Measurements from ENCODE around the gene CLTCL1. TPM values are rescaled to one million over a fixed set of nuclear protein-coding genes. Genes with fewer than 3 reads are reported as not detected.
"Not testable (repeated sequence)": the region's sequence is repeated elsewhere in the genome, so short reads cannot be mapped to it uniquely, and the experiment has no call there.

The CLTCL1 gene
- polyA plus RNA-seq, 4 donors, result 3.3 to 5.9 (median 4.8) TPM

DNA sequence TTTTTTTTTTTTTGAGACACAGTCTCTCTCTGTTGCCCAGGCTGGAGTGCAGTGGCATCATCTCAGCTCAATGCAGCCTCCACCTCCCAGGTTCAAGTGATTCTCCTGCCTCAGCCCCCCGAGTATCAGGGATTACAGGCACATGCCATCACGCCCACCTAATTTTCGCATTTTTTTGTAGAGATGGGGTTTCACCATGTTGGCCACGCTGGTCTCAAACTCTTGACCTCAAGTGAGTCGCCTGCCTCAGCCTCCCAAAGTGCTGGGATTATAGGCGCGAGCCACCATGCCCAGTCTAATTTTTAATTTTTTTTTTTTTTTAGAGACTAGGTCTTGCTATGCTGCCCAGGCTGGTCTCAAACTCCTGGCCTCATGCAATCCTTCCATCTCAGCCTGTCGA, 35.2 kb downstream of the CLTCL1 start:
- not testable (repeated sequence) for DNase-seq (ENCODE audit: low read depth in 4 of 4, low spot score in 3 of 4)

DNA sequence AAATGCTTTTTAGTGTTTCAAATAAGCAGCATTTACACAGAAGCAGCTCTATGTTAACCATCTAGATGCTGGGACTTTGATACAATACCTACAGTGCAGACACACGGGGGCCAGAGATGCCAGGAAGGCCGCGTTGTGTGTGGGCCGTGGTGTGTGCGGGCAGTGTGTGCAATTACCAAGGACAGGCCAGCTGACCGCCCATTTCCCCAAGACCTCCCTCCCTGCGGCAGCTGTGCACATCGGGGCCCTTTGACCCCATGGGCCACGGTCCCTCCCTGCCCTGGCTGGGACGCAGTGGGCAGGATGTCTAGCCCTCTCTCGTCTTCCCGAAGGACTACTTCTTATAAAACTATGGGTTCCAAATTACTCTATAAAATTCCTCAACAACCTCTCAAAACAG, 38.4 kb downstream of the CLTCL1 start:
- no peak for DNase-seq (ENCODE audit: low read depth in 4 of 4, low spot score in 3 of 4)

DNA sequence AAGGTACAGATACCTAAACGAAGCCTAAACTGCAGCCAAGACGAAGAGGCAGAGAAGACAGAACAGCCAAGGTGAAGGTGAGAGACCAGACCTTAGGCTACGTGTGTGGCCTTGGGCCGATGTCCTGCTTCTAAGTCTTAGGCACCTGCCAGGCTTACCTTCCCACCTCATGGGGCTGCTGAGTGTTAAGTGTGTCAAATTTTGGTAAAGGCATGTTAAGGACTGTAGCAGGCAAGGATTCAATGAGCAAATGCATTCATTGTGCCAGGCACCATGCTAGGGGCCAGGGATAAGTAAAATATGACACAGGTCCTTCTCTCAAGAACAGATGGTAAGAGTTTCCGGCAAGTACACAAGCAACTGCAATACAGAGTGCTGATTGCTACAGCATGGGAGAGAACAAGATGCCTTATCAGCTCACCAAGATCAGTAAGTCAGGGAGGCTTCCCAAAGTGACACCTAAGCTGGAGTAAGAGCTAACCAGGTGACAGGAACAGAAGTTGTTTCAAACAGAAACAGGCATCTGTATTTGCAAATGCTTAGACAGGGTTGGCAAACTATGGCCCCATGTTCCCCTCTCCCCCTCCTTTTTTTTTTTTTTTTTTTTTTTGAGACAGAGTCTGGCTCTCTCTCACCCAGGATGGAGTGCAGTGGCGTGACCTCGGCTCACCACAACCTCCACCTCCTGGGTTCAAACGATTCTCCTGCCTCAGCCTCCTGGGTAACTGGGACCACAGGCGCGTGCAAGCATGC, 46.7 kb downstream of the CLTCL1 start:
- DNase-seq (ENCODE audit: low read depth in 4 of 4, low spot score in 3 of 4), result no peak

DNA sequence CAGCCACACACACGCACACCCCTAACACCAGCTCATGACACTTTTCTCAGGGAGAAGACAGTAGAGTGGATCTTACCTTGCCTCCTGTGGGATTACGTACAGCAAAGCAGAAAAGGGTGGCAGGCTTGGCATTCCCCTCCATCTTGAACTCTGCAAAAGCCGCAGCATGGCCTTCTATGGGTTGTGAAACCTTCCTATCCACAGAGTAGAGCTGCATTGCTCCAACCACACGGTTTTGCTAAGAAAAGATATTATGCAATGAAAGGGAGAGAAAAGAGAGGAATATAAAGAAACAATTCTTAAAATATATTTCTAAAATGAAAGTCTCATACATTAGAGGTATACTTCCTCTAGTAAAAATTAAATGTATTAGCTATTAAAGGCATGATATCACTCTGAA, 48.8 kb downstream of the CLTCL1 start:
- DNase-seq (ENCODE audit: low read depth in 4 of 4, low spot score in 3 of 4), result no peak

DNA sequence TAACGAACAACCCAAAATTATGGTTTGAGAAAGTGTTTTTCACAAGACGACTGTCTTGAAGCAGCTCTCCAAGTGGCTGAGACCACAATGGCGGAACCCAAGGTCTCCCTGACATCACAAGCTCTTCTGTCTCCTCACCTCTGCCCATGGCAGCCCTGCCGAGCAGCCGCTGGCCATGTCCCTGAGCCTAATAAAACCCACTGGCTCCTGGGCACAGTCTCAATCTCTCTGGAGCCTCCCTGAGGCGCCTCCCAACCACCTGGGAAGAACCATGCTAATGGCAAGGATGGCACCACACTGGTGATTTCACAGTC, 50.0 kb downstream of the CLTCL1 start:
- DNase-seq (ENCODE audit: low read depth in 4 of 4, low spot score in 3 of 4), result no peak

DNA sequence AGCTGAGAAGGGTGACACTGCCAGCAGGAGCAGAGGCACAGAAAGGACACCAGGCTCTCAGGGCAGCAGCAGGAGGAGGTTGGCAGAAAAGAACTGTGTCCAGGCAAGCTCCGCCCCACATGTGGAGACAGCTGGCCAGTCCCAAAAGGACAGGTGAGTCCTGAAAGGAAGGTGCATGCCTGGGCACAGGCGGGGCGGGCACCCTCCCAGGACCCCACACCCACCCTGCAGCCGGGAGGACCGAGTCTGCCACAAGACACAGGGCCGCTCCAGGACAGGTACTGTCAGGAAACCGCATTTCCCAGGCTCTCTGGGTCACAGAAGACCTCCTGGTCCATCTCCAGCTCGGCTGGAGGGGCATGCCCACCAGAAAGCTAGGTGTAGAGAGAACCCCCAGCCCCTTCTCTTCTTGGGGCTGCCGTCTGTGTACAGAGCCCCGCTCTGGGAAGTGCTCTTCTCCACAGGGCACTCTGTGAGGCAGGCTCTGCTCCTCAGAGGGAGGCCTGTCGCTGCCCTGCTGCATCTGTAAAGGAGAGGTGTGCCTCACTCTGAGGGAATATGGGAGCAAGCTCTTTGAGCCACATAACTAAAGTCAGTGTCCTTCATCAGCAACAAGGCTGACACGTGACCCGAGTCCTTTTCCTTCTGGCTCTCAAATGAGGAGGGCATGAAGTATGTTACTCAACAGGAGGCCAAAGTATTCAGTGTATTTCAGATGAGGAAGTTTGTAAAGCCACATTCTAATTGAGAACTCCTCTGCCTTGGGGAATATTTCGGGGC, 50.5 kb downstream of the CLTCL1 start:
- no peak for DNase-seq (ENCODE audit: low read depth in 4 of 4, low spot score in 3 of 4)

DNA sequence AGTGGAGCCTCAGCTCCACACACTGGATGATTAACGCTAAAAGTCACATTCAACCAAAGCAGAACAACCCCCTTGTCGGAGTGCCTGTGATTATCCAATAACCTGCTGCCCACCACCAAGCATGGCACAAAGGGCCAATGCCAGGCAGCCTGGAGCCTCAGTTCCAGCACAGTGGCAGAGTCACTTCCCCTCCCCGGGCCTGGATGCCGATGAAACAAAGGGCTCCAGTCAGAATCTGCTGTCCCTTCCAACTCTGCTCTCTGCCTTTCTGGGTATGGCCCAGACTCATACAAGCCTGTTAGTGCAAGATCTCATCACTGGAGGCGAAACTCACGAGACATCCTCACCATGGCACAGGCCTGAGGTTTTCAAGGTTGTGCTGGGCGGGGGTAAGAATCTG, 52.1 kb downstream of the CLTCL1 start:
- DNase-seq (ENCODE audit: low read depth in 4 of 4, low spot score in 3 of 4), result no peak

DNA sequence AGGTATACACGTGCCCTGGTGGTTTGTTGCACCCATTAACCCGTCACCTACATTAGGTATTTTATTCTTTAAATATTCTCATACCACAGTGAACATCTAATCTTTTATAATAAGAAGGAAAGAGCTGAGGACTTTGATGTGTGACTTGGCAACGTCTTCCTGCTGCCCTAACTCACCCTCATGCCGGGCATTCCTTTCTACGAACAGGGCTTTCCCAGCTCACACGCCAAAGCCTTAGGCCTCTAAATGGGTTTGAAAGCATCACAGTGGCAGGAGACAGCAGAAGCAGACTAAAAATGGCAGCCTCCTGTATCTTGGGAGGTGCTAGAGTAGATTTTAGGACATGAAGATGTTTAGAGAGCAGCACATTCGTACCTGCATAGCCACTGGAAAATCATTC, 52.6 kb downstream of the CLTCL1 start:
- DNase-seq (ENCODE audit: low read depth in 4 of 4, low spot score in 3 of 4), result no peak

DNA sequence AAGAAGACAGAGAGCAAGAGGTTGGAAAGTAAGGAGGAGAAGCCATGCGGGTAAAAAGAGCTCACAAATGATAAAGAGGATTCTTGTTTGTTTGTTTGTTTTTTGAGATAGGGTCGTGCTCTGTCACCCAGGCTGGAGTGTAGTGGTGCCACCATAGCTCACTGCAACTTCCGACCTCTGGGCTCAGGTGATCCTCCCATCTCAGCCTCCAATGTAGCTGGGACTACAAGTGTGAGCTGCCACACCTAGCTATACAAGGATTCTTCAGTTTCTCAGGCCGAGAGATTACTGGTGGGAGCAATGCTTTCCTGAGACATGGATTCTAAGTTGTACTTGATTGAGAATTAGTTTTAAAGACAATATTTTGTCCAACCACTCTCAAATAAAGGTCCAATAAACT, 55.6 kb downstream of the CLTCL1 start:
- DNase-seq (ENCODE audit: low read depth in 4 of 4, low spot score in 3 of 4), result no peak

DNA sequence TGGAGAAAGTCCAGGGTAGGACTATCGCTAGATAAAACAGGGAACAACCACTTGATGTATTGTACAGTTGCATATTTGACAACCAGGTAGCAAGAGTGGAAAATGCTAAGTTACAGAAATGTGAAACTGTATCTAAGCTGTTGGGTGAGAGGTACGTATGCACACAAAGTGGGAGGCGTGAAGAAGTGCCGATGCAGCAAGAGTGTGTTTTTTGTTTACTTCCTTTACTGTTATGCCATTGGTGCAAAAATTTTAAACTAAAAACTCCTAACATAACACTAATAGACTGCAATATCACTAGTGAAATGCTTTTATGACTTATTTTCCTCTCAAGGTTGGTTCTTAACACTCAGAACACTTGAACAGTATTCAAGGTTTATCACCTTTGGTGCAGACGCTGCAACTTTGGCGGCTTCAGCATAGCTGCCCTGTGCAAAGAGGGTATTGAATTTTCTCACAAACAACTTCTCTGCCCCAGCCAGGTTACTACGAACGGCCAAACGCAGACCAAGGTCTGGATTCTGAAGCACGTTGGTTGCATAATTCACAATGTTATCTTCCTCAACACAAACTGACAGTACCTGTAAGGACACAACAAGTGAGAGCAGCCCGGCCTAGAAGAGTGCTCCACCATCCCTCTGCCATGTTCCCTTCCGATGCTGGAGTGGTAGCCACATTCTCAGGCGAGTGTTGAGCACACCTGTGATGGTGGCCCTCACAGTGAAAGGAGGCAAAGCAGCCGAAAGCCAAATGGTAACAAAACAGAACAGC, 57.2 kb downstream of the CLTCL1 start:
- DNase-seq (ENCODE audit: low read depth in 4 of 4, low spot score in 3 of 4), result no peak

DNA sequence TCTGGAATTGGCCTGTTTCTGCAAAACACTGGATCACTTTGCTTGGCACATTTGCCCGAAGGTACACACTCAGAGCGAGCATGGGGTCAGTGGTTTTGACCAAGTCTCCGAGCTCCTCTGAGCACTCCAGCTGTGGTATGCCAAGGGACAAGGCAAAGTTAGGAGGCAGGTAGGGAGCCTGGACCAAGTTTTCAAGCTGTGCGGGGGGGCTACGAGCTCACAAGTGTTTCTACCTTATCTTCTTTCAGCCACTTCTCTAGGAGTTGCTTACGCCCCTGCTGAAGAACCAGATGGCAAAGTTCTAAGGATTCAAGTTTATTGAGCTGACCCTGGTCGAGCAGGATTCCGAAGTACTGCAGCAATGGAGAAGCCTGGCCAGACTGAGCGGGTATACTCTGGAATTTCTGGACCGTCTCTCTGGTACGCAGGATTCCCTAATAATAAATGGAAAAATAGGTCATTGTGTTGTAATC, 58.3 kb downstream of the CLTCL1 start:
- no peak for DNase-seq (ENCODE audit: low read depth in 4 of 4, low spot score in 3 of 4)

DNA sequence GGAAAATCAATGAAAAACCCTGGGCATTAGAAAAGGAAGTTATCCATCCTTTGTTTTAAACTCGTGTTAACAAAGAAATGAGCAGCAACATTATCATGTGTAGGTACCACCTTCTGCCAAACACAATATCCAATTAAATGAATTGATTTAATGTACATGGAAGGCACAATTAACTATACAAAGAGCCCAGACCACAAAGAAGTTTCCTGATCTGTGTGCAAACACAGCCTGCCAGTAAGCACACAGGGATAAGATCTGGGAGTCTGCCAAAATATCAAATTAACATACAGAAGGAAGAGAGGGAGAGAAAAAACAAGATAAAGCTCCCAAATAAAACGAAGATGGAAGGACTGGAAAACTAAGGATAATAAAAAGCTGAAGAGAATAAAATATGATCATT, 58.9 kb downstream of the CLTCL1 start:
- no peak for DNase-seq (ENCODE audit: low read depth in 4 of 4, low spot score in 3 of 4)

DNA sequence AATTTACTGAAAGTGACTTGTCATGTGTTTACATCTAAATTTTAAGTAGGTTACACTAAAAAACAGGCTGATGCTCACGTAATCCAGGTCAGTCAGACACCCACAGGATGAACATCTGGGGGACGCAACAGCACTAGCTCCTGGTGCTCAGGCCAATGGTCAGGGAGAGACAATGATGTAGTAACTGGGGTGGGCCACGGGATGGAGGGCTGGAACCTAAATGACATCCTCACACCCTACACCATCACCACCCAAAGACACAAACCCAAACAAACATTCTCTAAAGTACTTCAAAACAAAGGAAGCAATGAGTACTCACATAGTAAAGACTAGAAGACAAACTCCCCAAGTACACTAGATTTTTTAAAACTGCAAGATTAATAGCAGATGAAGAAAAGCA, 59.5 kb downstream of the CLTCL1 start:
- no peak for DNase-seq (ENCODE audit: low read depth in 4 of 4, low spot score in 3 of 4)

DNA sequence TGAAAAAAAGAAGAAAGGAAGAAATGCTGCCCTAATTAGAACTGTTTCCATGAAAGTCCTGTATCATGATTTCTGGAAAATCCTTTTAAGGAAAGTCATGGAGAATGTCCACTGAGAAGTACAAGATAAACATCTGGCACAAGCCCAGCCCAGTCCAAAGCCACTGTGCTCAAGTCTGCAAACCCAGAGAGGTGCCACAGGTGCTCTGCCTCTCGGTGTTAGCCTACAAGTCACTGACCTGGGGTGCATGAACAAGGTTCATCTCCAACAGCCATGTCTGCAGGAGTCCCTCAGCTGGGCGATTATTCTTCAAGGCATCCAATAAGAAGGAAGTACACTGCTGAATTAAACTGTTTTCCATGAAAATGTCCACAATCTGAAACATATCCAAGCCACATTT, 61.9 kb downstream of the CLTCL1 start:
- no peak for DNase-seq (ENCODE audit: low read depth in 4 of 4, low spot score in 3 of 4)

DNA sequence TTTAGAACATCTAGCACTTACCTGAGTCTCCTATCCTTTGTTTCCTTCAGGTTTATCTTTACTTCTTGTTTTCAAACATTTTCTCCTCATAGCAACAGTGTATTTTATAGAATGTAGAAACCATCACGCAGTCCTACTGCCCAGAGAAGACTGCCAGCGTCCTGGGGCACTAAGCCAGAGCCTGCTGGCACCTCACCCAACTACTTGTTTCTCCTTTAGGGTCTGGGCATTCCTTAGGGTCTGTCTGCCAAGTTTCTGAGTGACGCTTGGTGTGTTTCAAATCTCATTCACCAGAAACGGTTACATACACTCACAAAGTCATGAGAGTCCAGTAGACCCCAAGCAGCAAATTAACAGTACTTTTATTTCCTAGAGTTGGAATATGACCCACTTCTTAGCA, 63.3 kb downstream of the CLTCL1 start:
- no peak for DNase-seq (ENCODE audit: low read depth in 4 of 4, low spot score in 3 of 4)

DNA sequence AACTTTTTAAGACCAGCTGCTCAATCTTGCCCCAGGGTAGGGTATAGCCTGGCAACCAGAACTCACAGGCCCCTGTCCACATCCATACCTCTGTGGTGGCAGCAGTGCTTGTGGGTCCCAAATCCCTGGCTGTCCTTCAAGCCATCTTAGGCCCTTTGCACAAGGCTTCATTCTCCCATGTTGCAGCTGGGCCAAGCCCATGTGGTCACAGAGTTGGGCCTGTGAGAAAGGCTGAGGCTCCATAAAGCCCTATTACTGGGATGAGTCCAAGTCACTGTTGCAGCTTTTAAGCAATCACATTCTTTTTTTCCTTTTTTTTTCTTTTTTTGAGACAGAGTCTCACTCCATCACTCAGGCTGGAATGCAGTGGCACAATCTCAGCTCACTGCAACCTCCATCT, 65.1 kb downstream of the CLTCL1 start:
- DNase-seq (ENCODE audit: low read depth in 4 of 4, low spot score in 3 of 4), result no peak

DNA sequence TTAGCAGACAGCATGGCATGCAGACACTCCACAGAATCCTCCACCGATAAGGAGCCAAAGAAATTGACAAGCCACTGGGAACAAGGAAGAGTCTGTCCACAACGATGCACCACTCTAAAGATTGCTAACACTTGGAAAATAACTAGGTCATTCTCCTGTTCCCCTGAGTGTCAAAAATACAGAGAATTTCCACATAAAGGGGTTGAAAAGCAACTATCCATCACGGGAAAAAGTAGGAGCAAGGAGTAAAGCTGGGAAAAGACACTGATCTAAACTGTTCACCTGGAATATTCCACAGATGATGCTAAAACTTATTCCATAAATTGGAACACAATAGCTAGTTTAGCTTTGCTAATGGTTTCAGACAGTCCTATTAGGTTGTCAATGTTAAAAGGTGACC, 66.0 kb downstream of the CLTCL1 start:
- DNase-seq (ENCODE audit: low read depth in 4 of 4, low spot score in 3 of 4), result no peak

DNA sequence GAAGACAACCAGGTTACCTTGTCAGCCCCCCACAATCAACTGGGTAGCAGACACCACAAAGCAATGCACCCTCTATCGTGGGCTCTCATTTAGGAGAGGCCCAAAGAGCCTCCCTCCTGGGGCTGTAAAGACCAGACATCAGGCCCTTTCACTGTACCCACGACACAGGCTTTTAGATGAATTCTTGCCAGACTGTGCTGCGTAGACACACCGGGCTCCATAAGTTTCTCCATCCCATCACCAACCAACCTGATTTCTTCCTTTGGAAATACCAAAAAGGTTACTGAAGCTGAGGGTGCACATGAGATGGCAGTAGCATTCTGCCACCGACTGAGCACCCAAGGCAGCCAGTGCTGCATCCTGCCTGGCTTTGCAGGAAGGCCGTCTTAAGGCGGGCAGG, 66.5 kb downstream of the CLTCL1 start:
- DNase-seq (ENCODE audit: low read depth in 4 of 4, low spot score in 3 of 4), result no peak

DNA sequence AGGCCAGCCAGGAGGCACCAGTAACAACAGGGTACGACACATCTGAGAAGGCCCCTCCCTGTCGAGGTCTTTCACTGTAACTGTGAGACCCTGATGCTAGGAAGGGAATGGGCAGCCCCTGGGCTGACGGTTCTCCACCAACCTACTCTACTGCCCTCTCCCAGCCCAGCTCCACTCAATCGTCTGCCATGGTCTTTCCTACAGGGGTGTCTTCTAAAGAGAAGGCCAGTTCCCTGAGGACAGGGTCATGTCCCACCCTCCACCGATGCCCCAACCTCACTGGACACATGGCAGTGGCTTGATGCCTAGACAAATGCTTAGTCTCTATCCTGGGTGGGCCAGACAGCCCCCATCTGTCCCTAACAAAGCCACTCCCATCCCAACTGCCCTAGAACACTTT, 67.0 kb downstream of the CLTCL1 start:
- no peak for DNase-seq (ENCODE audit: low read depth in 4 of 4, low spot score in 3 of 4)

DNA sequence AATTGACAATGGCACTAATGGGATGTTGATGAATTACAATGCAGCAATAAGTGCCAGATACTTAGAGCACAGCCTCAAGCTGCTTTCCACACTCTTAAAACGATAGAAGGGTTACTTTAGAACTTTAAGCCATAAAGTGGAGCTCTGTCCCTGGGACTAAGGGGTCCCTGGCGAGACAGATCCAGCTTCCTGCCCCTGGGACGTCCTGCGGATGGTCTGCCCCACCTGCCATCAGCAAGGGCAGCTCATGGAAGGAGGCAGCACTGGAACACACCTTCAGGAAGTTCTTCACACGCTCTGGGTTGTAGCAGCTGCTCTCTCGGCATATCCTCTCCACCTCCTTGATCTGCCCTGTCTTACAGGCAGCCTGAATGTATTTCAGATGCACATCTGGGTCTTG, 67.9 kb downstream of the CLTCL1 start:
- DNase-seq (ENCODE audit: low read depth in 4 of 4, low spot score in 3 of 4), result no peak

DNA sequence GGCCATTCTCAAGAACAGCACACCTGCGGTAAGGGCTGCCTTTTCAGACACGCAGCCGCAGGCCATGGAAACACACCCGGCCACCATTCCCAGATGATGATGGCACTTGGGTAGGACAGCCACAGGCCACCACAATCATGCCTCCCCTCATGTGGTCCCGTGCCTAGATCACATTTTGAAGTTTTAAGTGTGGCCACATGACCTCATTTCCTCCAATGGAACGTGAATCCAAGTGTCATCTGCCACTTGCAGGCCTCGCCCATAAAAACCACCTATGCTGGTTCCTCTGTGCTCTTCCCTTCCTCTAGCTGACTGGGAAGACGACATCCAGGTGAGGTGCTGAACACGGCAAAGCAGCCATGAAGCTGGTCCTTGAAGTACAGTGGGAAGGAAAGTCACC, 68.4 kb downstream of the CLTCL1 start:
- no peak for DNase-seq (ENCODE audit: low read depth in 4 of 4, low spot score in 3 of 4)

Measured in right renal pelvis (tissue), 4 donors.